ENCODE results near the gene FNDC10. TPM values are rescaled to one million over a fixed set of nuclear protein-coding genes. Genes with fewer than 3 reads are reported as not detected.

Gene FNDC10
- total and polyA plus RNA-seq, 2 donors (not counting 3 experiments of a cell fraction or from before 2014, with no cell fraction given) = 1.5 to 2.3 TPM

DNA sequence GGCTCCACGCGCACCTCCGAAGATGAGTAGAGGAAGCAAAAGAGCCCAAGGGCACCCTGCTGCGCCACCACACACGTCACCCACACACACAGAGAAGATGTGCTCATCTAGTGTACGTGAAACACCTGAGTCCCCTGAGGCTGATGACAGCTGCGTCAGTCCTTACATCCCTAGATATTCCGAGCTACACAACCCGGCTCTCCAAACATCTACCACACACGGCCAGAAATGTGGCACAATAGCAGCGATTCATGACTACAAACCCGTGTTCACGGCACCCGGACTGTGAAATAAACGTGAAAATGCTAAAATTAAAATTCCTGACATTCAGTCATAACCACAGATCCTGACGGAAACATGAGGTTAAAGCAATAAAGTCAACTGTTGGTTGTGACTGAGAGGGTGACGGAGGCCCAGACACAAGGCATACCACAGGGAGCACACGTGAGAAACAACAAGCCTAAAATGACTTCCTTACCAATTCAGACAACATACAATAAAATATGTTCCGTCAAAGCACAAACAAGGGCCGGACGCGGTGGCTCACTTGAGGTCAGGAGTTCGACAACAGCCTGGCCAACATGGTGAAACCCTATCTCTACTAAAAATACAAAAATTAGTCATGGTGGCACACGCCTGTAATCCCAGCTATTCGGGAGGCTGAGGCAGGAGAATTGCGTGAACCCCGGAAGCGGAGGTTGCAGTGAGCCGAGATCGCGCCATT is 32.6 kb downstream of the FNDC10 start:
- ChIA-PET POLR2A (no interaction called here), CTCF (no interaction called here)
- no peak for TF ChIP-seq MYC (IDR thresholded peaks at IDR 0.05; ENCODE audit: low read depth, low read length)
- TF ChIP-seq EZH2 (IDR thresholded peaks at IDR 0.05; ENCODE audit: borderline replicate concordance, low read depth, low read length, severe bottlenecking) = no peak
- TF ChIP-seq, protein P1, sequence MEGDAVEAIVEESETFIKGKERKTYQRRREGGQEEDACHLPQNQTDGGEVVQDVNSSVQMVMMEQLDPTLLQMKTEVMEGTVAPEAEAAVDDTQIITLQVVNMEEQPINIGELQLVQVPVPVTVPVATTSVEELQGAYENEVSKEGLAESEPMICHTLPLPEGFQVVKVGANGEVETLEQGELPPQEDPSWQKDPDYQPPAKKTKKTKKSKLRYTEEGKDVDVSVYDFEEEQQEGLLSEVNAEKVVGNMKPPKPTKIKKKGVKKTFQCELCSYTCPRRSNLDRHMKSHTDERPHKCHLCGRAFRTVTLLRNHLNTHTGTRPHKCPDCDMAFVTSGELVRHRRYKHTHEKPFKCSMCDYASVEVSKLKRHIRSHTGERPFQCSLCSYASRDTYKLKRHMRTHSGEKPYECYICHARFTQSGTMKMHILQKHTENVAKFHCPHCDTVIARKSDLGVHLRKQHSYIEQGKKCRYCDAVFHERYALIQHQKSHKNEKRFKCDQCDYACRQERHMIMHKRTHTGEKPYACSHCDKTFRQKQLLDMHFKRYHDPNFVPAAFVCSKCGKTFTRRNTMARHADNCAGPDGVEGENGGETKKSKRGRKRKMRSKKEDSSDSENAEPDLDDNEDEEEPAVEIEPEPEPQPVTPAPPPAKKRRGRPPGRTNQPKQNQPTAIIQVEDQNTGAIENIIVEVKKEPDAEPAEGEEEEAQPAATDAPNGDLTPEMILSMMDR (IDR thresholded peaks at IDR 0.05; ENCODE audit: extremely low read depth in 1 of 2, insufficient read depth in 1 of 2, low read depth in 1 of 2, low read length in 2 of 2) = no peak
- TF ChIP-seq JUN (IDR thresholded peaks at IDR 0.05; ENCODE audit: borderline replicate concordance, insufficient read depth, insufficient read length, low read depth) = no peak
- no peak for TF ChIP-seq GATA2 (IDR thresholded peaks at IDR 0.05; ENCODE audit: insufficient read depth, insufficient read length, low read depth, low read length)
- no peak for TF ChIP-seq POLR2A (IDR thresholded peaks at IDR 0.05; ENCODE audit: low read depth, low read length)
- TF ChIP-seq, protein P2, sequence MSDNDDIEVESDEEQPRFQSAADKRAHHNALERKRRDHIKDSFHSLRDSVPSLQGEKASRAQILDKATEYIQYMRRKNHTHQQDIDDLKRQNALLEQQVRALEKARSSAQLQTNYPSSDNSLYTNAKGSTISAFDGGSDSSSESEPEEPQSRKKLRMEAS (IDR thresholded peaks at IDR 0.05; ENCODE audit: insufficient read depth, insufficient read length) = no peak
- no peak for TF ChIP-seq POLR2AphosphoS5 (IDR thresholded peaks at IDR 0.05; ENCODE audit: insufficient read depth, low read depth, low read length)
- no peak for TF ChIP-seq FOS (IDR thresholded peaks at IDR 0.05; ENCODE audit: borderline replicate concordance, insufficient read depth, low read length)
- no peaks in the 10 kb centered on the region for H3K9me1 ChIP-seq (replicated peaks; ENCODE audit: control insufficient read depth, extremely low read depth, insufficient read depth, low read length)
- H3K36me3 ChIP-seq (ENCODE audit: control insufficient read depth in 2 of 2, extremely low read depth in 1 of 2, insufficient read depth in 2 of 2, low read length in 2 of 2) = peaks cover 9 to 13% of the 10 kb centered on the region in 2 experiments
- dilution Hi-C loops (cut with MboI; ENCODE audit: extremely low pct_ligation_motif_present, low sequenced_read_pairs) = no loop called here
- H2AFZ ChIP-seq (ENCODE audit: low read depth, low read length) = no peak overlapping the region
- peak overlapping the region; percentile 40 for H3K27ac ChIP-seq (ENCODE audit: insufficient read depth, low read depth, low read length)
- H3K9ac ChIP-seq (replicated peaks; ENCODE audit: extremely low read depth, insufficient read depth, low read length) = peak overlapping the region; percentile 1
- peaks cover 89% of the 10 kb centered on the region for H3K79me2 ChIP-seq (ENCODE audit: control insufficient read depth, insufficient read depth, low read length)
- peaks cover 4% of the 10 kb centered on the region for H4K20me1 ChIP-seq (replicated peaks; ENCODE audit: control insufficient read depth, extremely low read depth, insufficient read depth, low read length)
- H3K4me2 ChIP-seq (ENCODE audit: insufficient read depth, low read length) = no peak overlapping the region
- intact Hi-C loops (cut with micrococcal nuclease) = no loop called here
- no peak overlapping the region for H3K4me3 ChIP-seq (replicated peaks in 1 of 3; ENCODE audit: insufficient read depth in 1 of 3, low read depth in 1 of 3, low read length in 3 of 3)
- DNase-seq (ENCODE audit: low read depth, low spot score) (peak; percentile 53), FAIRE-seq (peak; percentile 88)
- no TSS peak for BruUV-seq (replicated peaks)
- no peaks in the 10 kb centered on the region for H3K9me3 ChIP-seq (replicated peaks; ENCODE audit: control insufficient read depth, insufficient read depth, low read length)
- peaks cover 11% of the 10 kb centered on the region for H3K4me1 ChIP-seq (ENCODE audit: control insufficient read depth, extremely low read depth, insufficient read depth, low read length)
- no peaks in the 10 kb centered on the region for H3K27me3 ChIP-seq (ENCODE audit: control insufficient read depth in 2 of 2, insufficient read depth in 2 of 2, low read length in 2 of 2)

All from endothelial cell of umbilical vein (primary cell).